Fibroblast of pulmonary artery (primary cell): Measurements from ENCODE around the gene TBC1D21.

Source experiments
- DNase-seq: peaks from one replicate; pipeline ENCODE4 v3.0.0-alpha.2; 2010; ENCODE audit warnings: low read depth
- H3K4me3 ChIP-seq: replicated peaks from 2 replicates; pipeline ENCODE4 v1.5.1; 2011; ENCODE audit warnings: low read depth, mild to moderate bottlenecking, control low read depth, low read length, moderate library complexity
- CTCF ChIP-seq: IDR thresholded peaks from 2 replicates; pipeline ENCODE4 v1.5.1; 2011; ENCODE audit warnings: mild to moderate bottlenecking, control low read depth, low read length, inconsistent platforms; ENCODE audit errors: missing control alignments

Gene TBC1D21

DNA sequence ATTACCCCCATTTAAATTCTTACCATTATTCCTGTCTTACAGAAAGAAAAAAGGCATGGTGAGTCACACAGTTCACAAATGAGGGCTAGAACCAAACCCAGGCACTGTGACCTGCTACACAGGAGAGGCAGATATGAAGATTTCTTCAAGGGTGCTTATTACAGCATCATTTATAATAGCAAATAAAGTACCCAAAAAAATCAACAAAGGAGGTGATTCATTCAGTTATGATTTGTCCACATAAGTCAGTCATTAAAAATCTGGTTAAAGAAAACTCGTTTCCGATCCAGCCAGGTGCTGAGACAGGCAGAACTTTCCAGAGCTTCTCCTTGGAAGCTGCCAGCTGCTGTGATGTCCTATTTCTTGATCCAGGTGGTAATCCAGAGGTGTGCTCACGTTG is 45.4 kb downstream of the TBC1D21 start:
- DNase-seq: no peak
- H3K4me3 ChIP-seq: no peak overlapping the region
- no peak for TF ChIP-seq CTCF

GRCh38 chr15:73919706-73920105 is 46.3 kb downstream of the TBC1D21 start:
- DNase-seq: no peak
- no peak for TF ChIP-seq CTCF
- no peak overlapping the region for H3K4me3 ChIP-seq

DNA sequence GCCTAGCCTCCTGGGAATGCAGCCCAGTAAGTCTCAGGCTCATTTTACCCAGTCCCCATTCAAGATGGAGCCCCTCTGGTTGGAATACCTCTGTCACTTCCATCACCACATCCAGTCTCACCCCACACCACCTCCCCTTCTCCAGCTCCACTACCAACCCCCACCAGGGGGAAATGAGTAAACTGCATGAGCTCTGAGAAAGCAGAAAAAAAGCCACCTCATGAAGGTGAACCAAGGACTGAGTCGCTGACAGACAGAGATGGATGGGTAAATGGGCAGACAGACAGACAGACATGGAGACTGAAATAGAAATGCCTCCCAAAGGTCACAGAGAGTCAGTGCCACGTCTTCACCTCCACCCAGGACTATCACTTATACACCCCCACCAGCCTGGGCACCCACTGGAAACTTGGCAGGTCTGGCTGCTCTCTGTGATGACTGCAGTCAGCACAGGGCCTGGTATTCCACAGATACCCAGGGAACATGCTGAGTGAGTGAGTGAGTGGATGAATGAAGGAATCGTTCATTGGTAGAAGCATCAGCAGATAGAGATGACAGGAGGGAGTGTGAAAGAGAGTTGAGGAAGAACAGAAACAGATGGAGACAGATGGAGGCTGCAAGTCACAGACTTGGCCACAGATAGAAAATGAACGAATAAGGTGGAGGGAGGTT is 48.0 kb downstream of the TBC1D21 start:
- H3K4me3 ChIP-seq: no peak overlapping the region
- DNase-seq: no peak
- no peak for TF ChIP-seq CTCF

DNA sequence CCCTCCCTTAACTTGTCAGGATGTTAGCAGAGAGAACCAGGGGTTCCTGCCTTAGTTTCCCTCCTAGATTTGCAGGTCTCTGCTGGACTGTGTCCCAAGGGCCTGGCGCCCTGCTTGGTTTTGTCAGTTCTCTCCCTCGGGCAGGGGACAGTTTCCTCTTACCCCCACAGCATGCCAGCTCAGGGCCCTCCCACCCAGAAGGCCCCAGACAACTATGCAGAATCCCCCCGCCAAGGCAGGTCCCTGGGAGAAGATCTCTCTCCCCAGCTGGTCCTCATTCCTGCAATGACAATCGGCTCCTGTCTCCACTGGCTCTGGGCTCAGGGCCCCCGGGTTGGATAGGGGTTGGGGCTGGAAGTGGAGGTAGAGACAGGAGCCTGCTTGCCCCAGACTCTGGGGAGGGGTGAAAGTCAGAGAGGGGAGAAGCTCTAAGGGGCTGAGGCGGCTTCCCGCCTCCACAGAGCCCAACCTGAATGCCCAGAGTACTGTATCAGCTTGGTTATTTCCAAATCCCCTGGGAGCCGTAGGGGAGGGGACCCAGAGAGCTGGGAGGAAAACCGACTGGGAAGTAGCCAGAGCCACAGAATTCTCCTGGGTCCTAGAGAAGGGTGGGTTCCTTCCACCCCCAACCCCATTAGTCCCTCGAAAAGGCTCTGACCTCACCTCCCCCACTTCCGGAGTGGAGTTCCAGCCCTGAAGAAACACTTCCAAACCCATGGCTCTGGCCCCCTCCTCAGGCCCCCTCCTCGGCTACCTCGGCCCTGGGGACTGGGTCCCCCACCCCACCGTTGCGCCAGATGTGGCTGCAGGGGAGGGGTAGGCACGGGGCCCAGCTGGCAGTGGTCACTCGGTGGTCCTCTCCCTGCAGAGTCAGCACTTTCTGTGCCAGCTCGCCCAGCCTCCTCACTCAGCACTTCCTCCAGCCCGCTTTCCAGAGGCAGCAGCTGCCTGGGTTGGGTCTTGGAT is 49.1 kb downstream of the TBC1D21 start:
- TF ChIP-seq CTCF: no peak
- H3K4me3 ChIP-seq: peak overlapping the region; percentile 11
- DNase-seq: peak; percentile 88

GRCh38 chr15:73923156-73923487 is 49.8 kb downstream of the TBC1D21 start:
- H3K4me3 ChIP-seq: peak overlapping the region; percentile 11
- no peak for DNase-seq
- no peak for TF ChIP-seq CTCF

- no peak for DNase-seq
- no peak overlapping the region for H3K4me3 ChIP-seq
- no peak for TF ChIP-seq CTCF
These were observed 50.3 kb downstream of the TBC1D21 start for GRCh38 chr15:73923488-73924164.
